HG03135 (cell line): ENCODE measurements around the gene EXOC2.

Experiments
- ATAC-seq: cut with Tn5 transposase; IDR thresholded peaks from one replicate; pipeline ENCODE4 v1.9.1; 2021; ENCODE audit warnings: mild to moderate bottlenecking, moderate library complexity; ENCODE audit not compliant: unreplicated experiment

EXOC2 gene

GRCh38 chr6:449486-450419 is 243.2 kb downstream of the EXOC2 start:
- no peak for ATAC-seq

DNA sequence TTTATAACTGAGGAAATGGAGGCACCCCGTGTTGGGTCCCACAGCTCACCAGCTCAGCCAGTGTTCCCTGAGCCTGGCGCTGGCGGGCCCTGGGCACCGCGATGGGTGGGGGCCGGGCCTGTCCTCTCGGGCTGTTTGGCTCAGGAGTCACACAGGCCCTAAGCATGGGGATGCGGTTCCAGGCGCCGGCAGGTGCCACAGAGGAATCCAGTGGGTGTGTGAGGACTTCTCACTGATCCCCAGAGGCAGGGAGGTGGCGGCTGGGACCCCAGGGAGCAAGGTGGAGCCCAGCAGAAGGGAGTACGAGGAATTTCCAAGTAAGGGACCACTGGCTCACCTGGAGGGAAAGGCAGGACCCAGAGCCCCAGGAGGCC is 243.9 kb downstream of the EXOC2 start:
- no peak for ATAC-seq

DNA sequence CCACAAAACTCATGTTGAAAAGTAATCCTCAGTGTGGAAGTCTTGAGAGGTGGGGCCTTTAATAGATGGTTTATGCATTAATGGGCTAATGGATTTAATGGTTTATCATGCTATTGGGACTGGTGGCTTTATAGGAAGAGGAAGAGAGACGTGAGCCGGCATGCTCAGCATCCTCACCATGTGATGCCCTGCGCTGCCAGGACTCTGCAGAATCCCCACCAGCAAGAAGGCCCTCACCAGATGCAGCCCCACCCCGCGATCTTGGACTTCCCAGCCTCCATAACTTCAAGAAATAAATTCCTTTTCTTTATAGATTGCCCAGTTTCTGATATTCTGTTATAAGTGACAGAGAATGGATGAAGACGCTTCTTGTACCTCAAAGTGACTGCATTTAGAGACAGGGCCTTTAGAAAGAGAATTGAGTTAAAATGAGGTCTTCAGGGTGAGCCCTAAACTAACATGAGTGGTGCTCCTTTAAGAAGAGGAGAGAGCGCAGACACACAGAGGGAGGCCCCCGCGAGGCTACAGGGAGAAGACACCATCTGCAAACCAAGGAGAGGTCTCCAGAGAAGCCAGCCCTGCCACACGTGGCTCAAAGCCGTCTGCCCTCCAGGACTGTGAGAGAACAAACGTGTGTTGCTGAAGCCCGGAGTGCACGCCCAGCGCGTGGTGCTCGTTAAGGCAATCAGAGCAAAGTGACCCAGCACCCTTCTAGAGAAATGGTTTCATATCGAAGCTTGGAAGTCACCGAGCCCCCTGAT is 244.5 kb downstream of the EXOC2 start:
- ATAC-seq = no peak

GRCh38 chr6:447381-448165 is 245.4 kb downstream of the EXOC2 start:
- no peak for ATAC-seq

- no peak for ATAC-seq
These were observed 246.2 kb downstream of the EXOC2 start for GRCh38 chr6:446418-447366.

DNA sequence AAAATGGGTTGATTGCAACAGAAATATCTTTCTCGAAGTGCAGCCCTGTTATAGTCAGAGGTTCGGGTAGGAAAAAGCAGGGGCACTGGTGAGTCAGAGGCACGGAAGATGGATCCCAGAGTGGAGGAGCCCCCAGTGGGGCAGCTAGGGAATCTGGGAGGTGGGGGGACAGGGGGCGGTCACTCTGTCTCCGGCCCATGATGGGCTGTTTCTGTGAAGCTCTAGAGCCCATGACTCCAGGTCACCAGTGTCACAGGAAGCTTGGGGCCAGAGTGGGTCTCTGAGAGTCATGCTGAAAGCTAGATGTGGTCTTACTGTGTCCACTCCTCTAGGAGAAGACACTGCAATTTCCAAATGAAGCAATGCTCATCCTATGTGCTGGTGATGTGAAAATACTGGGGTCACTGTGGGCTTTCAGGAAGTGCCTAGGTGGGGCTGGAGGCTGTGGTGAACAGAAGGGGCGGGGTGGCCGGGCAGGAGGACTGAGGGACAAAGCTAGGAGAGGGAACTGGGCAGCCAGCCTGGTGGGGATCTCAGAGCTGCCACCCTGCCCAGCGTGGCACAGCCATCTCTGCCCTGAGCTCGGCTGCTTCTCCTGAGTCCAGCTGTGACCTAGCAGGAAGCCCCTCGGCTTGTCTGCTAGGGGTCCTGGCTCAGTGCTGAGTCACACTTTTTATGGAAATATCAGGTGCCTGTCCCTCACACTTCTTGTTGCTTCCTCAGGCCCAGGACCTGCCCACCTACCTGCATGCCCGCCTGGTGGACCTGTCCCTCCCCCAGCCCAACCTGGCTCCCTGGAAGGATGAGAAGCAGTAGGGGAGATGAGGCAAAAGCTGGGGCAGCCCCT is 247.1 kb downstream of the EXOC2 start:
- ATAC-seq = no peak

DNA sequence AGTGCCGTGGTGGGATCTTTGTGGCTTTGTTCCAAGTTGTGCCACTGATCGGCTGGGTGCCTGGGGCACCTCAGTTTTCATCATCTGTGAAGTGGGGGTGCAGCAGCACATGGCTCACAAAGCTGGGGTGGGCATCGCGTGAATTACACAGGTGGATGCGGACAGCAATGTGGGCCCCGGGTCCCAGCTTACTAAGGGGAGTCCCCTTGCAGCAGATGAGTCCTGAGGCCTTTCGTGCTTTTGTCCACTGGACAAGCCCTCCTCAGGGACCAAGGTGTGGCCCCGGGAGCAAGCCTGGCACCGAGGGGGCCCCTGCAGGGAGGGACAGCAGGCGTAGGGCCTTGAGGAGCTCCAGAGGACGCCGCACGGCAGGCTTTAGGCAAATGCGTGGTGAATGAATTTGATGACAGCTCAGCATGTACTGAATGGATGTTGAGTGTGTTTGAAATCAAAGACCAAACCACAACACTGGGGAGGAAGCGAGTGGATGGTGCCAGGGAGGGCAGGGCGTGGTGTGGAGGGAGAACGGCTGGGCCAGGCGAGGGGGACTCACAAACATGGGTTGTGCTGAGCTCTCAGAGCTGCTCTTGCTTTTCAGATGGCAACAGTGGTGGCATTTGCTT is 248.2 kb downstream of the EXOC2 start:
- ATAC-seq = no peak

DNA sequence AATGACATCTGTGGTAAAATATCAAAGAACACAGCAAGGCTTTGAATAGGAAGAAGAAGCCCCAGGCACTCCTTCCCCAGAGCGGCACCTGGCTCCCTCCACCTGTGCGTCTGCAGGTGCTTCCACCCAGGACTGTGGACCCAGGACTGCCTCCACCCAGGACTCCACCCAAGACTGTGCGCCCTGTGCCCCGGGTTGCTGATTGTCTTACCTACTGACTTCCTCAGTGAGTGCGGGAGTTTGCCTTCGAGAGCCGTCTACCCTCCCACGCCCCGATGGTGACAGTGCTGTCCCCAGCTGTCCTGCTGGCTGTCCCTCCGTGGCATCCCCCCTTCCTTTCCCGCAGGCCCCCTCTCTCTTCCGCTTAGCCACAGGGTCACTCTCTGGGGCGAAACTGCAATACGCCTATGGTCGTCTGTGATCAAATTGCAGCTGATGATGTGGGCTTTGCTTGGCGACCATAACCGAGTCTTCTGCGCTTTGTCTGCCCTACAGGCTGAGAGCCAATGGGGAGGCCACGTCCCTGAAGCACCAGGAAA is 249.2 kb downstream of the EXOC2 start:
- no peak for ATAC-seq

GRCh38 chr6:441126-441920 is 251.6 kb downstream of the EXOC2 start:
- no peak for ATAC-seq

GRCh38 chr6:439641-440167 is 253.2 kb downstream of the EXOC2 start:
- ATAC-seq = no peak

DNA sequence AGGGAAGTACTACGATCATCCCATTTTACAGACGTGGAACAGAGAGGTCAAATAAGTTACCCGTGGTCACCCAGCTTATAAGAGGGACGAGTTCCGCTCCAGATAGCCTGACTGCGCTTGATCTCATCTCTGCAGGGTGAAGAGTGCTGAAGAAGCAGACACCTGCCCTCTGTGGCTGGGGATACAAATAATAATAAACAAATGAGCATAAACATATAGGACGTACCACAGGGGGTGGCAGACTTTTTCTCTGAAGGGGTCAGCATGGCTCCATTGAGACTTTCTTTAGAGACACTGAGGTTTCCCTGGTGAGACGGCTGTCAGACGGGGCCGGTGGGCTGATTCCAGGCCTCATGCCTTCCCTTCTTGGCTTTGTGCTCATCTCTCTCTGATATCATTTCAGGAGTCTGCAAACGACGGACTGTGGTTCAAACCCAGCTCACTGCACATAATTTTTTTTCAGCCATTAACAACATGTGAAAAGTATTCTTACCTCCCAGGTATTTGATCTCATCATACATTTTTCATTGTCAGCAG is 254.2 kb downstream of the EXOC2 start:
- no peak for ATAC-seq

GRCh38 chr6:437037-437392 is 255.9 kb downstream of the EXOC2 start:
- no peak for ATAC-seq

DNA sequence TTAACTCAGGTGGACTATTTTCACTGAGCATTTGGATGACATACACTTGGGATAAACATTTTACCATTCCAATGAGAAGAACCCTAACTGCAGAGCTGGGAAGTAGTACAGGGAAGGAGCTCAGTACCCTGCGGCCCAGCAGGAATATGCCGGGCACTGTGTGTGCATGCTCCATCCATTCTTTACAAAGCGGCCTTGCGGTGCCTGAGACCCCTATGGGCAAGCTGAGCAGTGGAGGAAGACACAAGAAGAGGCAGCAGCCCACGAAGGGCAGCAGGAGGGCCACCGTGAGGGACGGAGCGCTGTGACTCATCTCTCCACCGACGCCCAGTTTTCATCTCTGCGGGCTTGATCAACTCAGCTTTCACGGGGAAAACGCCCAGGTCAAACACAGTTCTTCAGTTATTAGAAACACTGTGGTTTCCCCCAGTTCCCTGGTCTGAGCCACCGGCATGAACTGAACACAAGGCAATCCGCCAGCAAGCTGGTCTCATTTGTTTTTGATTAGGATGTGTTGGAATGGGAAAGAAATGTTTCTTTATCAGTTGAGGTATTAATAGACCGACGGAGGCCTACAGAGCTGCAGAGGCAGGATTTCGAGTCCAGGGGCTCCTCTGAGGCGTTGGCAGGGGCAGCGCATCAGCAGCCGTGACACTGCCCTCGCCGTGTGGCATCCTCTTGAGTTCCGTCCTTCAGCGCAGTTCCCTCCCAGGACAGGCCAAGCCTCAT is 256.5 kb downstream of the EXOC2 start:
- no peak for ATAC-seq

GRCh38 chr6:435441-436307 is 257.3 kb downstream of the EXOC2 start:
- ATAC-seq = no peak
